Pons (tissue), 1 donor: ENCODE results near the gene TMEM250.

Experiments used
- DNase-seq: peaks from one replicate; pipeline ENCODE4 v3.0.0-alpha.2; 2016; ENCODE audit warnings: low spot score

The TMEM250 gene

DNA sequence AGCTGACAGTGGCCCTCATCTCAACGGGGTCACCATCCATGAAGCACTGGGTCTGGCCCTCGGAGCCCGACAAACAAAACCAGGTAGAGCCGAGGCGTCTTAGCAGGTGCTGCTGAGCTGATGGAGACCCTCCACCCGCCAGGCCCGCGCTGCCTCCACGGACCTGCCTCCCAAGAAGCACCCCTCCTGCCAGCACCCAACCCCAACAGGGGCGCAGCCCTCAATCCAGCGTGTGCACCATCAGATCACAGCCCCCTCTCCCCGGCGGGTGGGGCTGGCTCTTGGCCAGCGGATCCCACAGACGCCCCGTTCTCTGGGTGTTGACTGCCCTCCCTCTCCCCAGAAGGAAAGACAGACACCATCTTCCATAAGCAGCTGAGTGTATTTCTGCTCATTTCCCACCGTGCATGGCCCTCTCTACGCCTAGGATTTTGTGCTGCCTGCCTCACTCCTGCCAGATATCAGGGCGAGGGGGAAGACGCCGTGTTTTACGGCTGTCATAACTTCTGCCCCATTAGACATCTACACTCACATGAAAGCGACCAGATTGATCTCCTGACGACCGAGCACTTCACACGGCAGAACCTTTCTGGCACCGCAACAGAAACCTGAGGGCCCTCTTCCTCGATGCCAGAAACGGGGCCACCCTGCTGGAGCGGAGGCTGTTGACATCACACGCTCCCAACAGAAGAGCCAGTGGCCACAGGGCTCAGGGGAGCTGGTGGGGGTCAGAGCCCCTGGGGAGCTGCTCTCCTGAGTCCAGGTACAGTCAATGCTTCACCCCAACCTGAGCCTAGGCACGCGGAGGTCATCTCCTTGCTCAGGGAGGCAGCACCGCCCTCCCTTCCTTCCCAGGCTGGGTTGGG lies 35.9 kb downstream of the TMEM250 start:
- DNase-seq = no peak

- no peak for DNase-seq
Measured at GRCh38 chr9:136081826-136082495, 36.7 kb downstream of the TMEM250 start.

DNA sequence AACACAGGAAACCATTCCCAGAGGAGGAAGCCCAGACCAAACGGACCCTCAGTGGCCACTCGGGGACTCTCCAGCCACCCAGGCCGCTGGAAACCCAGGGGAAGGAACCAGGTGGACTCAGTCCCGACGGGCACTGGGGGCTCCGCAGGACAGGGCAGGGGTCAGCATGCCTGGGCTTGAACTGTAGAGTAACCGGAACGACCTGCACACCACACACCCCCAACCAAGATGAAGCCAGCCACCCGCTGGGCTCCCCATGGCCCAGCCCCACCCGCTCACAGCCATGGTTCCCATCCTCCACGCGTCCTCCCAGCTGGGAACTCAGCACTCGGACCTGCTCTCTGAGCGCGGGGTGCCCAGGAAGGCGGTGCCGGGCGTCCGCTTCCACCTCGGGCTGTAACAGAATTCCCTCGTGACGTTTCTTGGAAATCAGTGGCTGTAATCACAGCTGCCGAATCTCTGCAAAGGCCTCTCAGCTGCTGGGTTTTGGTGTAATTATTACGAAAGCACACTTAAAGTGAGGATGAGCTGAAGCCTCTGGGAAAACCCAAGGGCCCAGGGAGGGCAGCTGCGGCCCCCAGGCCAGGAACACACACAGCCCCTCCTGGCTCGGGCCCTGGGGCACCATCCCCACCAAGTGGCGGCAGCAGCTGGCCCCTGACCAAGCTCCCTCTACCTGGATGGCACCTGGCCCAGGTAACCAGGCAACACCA lies 37.4 kb downstream of the TMEM250 start:
- no peak for DNase-seq

DNA sequence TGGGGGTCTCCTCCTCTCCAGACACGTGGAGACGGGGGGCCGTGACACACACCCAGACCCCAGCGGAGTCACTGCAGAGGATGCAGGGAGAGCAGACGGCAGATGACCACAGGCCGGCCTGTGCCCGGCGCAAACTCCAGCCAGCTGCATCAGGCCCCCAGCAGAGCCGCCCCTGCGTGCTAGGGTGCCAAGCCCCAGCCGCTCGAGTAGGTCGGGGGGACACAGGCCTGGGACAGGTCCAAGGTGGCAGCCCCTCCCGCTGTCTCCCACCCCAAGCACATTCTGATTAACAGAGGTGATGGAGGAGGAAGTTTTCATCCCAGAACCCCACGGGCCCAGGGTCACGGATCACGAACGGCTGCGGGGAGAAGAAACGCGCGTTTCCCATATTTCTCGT lies 38.0 kb downstream of the TMEM250 start:
- DNase-seq = no peak

DNA sequence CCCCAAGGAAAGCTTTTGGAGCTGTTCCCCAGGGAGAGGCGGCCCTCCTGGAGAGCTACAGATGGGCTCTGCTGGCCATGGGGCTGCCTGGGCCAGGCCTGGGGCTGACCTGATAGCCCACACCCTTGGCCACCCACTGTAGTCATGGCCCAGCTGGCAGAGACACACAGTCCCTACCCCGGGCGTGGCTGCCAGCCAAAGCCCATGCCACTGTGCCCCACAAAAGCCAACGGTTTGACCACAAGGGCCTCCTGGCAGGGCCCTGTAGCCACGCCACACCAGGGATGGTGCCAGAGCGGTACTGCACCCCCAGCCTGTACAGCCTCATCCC lies 38.8 kb downstream of the TMEM250 start:
- no peak for DNase-seq

DNA sequence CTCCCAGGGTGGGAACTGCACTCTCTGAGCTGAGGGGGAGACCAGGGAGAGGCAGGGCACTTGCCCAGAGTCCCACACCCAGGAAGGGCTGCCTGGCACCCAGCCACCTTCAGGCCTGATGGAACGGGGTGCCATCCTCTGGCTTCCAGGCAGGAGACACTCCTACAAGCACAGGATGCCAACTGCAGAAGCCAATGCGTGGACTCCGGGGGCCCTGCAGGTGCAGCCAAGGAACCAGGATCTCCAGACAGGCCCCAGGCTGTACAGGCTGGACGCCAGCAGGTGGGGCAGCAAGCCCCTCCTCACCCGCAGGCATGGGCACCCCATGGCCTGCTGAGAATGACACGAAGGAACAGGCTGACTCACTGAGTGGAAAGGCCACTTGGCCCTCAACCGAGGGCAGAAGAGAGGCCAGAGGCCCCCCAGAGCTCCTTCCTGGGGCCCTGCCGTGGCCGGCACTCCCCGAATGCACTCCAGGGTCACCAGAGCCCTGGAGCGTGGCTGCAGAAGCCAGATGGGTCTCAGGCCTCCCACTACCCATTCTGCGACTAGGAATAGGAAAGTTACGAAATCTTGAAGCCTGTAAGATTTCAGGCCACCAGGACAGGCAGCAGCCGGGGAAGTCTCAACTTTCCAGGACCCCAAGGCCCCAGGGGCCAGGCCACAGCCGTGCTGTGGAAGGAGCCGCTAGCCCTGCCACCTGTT lies 39.3 kb downstream of the TMEM250 start:
- DNase-seq = no peak

DNA sequence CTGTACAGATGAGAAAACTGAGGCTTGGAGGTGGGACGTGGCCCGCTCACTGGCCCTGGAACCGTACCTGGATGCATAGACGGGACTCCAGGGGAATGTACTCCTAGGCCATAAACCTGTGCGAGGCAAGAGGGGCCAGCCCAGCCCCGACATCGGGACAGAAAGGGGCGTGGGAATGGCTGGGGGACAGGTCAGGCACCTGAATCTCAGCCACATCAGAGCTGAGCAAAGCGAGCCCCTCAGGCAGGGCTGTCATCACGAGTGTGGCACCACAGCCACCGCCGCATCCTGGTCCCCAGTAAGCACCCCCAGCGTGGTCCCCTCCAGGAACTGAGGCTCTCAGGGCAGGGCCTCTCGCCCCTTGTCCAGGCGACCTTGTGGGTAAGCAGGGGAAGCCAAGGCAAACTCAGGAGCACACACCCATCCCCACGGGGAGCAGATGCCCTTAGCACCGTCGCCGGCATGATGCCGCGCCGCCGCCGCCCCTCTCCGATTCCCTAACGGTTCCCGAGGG lies 40.1 kb downstream of the TMEM250 start:
- DNase-seq = no peak

- no peak for DNase-seq
Measured at GRCh38 chr9:136078024-136078423, 40.7 kb downstream of the TMEM250 start.

GRCh38 chr9:136077491-136077890 lies 41.2 kb downstream of the TMEM250 start:
- no peak for DNase-seq

- no peak for DNase-seq
Measured at GRCh38 chr9:136075881-136076678, 42.6 kb downstream of the TMEM250 start.

- no peak for DNase-seq
Measured at GRCh38 chr9:136075134-136075841, 43.4 kb downstream of the TMEM250 start.

GRCh38 chr9:136074706-136075105 lies 44.0 kb downstream of the TMEM250 start:
- DNase-seq = no peak
